ENCODE results near the gene MYPN.
"Not testable (repeated sequence)": the region's sequence is repeated elsewhere in the genome, so short reads cannot be mapped to it uniquely, and the experiment has no call there.

MYPN gene

GRCh38 chr10:68235581-68235980 lies 126.3 kb downstream of the MYPN start:
- H3K4me1 ChIP-seq (ENCODE audit: control insufficient read depth in 2 of 2, insufficient read depth in 2 of 2, low read length in 2 of 2) = peaks cover 0 to 6% of the 10 kb centered on the region in 2 donors
- H3K27me3 ChIP-seq (ENCODE audit: control insufficient read depth in 2 of 2, insufficient read depth in 2 of 2, low read length in 2 of 2) = no peaks in the 10 kb centered on the region
- H3K9me3 ChIP-seq (ENCODE audit: control insufficient read depth in 2 of 2, low read length in 2 of 2) = no peaks in the 10 kb centered on the region
- no peak overlapping the region for H3K9ac ChIP-seq (ENCODE audit: low read depth in 1 of 2, low read length in 2 of 2)
- no peaks in the 10 kb centered on the region for H3K36me3 ChIP-seq (ENCODE audit: control insufficient read depth in 2 of 2, insufficient read depth in 2 of 2, low read length in 2 of 2)
- no peak overlapping the region for H3K27ac ChIP-seq (ENCODE audit: low read depth in 2 of 2, low read length in 2 of 2)
- H3K4me3 ChIP-seq (ENCODE audit: low read length in 2 of 2) = no peak overlapping the region

GRCh38 chr10:68237173-68237572 lies 127.9 kb downstream of the MYPN start:
- H3K9me3 ChIP-seq (ENCODE audit: control insufficient read depth in 2 of 2, low read length in 2 of 2) = no peaks in the 10 kb centered on the region
- no peak overlapping the region for H3K27ac ChIP-seq (ENCODE audit: low read depth in 2 of 2, low read length in 2 of 2)
- H3K4me1 ChIP-seq (ENCODE audit: control insufficient read depth in 2 of 2, insufficient read depth in 2 of 2, low read length in 2 of 2) = no peaks in the 10 kb centered on the region
- no peaks in the 10 kb centered on the region for H3K27me3 ChIP-seq (ENCODE audit: control insufficient read depth in 2 of 2, insufficient read depth in 2 of 2, low read length in 2 of 2)
- H3K4me3 ChIP-seq (ENCODE audit: low read length in 2 of 2) = no peak overlapping the region
- H3K9ac ChIP-seq (ENCODE audit: low read depth in 1 of 2, low read length in 2 of 2) = no peak overlapping the region
- no peaks in the 10 kb centered on the region for H3K36me3 ChIP-seq (ENCODE audit: control insufficient read depth in 2 of 2, insufficient read depth in 2 of 2, low read length in 2 of 2)

GRCh38 chr10:68238371-68238770 lies 129.1 kb downstream of the MYPN start:
- no peak overlapping the region for H3K9ac ChIP-seq (ENCODE audit: low read depth in 1 of 2, low read length in 2 of 2)
- H3K27me3 ChIP-seq (ENCODE audit: control insufficient read depth in 2 of 2, insufficient read depth in 2 of 2, low read length in 2 of 2) = no peaks in the 10 kb centered on the region
- no peaks in the 10 kb centered on the region for H3K4me1 ChIP-seq (ENCODE audit: control insufficient read depth in 2 of 2, insufficient read depth in 2 of 2, low read length in 2 of 2)
- no peak overlapping the region for H3K27ac ChIP-seq (ENCODE audit: low read depth in 2 of 2, low read length in 2 of 2)
- H3K4me3 ChIP-seq (ENCODE audit: low read length in 2 of 2) = no peak overlapping the region
- H3K9me3 ChIP-seq (ENCODE audit: control insufficient read depth in 2 of 2, low read length in 2 of 2) = no peaks in the 10 kb centered on the region
- H3K36me3 ChIP-seq (ENCODE audit: control insufficient read depth in 2 of 2, insufficient read depth in 2 of 2, low read length in 2 of 2) = no peaks in the 10 kb centered on the region

- no peak overlapping the region for H3K27ac ChIP-seq (ENCODE audit: low read depth in 2 of 2, low read length in 2 of 2)
- no peaks in the 10 kb centered on the region for H3K36me3 ChIP-seq (ENCODE audit: control insufficient read depth in 2 of 2, insufficient read depth in 2 of 2, low read length in 2 of 2)
- H3K9ac ChIP-seq (ENCODE audit: low read depth in 1 of 2, low read length in 2 of 2) = no peak overlapping the region
- H3K4me1 ChIP-seq (ENCODE audit: control insufficient read depth in 2 of 2, insufficient read depth in 2 of 2, low read length in 2 of 2) = no peaks in the 10 kb centered on the region
- no peak overlapping the region for H3K4me3 ChIP-seq (ENCODE audit: low read length in 2 of 2)
- H3K9me3 ChIP-seq (ENCODE audit: control insufficient read depth in 2 of 2, low read length in 2 of 2) = no peaks in the 10 kb centered on the region
- H3K27me3 ChIP-seq (ENCODE audit: control insufficient read depth in 2 of 2, insufficient read depth in 2 of 2, low read length in 2 of 2) = no peaks in the 10 kb centered on the region
These were observed 129.8 kb downstream of the MYPN start for GRCh38 chr10:68239069-68239468.

GRCh38 chr10:68239596-68240150 lies 130.4 kb downstream of the MYPN start:
- no peaks in the 10 kb centered on the region for H3K9me3 ChIP-seq (ENCODE audit: control insufficient read depth in 2 of 2, low read length in 2 of 2)
- no peak overlapping the region for H3K9ac ChIP-seq (ENCODE audit: low read depth in 1 of 2, low read length in 2 of 2)
- no peaks in the 10 kb centered on the region for H3K4me1 ChIP-seq (ENCODE audit: control insufficient read depth in 2 of 2, insufficient read depth in 2 of 2, low read length in 2 of 2)
- no peak overlapping the region for H3K27ac ChIP-seq (ENCODE audit: low read depth in 2 of 2, low read length in 2 of 2)
- no peaks in the 10 kb centered on the region for H3K36me3 ChIP-seq (ENCODE audit: control insufficient read depth in 2 of 2, insufficient read depth in 2 of 2, low read length in 2 of 2)
- no peak overlapping the region for H3K4me3 ChIP-seq (ENCODE audit: low read length in 2 of 2)
- no peaks in the 10 kb centered on the region for H3K27me3 ChIP-seq (ENCODE audit: control insufficient read depth in 2 of 2, insufficient read depth in 2 of 2, low read length in 2 of 2)

GRCh38 chr10:68242051-68242450 lies 132.8 kb downstream of the MYPN start:
- Histone ChIP-seq H3K9ac (ENCODE audit: low read depth in 1 of 2, low read length in 2 of 2) (no peak overlapping the region), H3K4me1 (ENCODE audit: control insufficient read depth in 2 of 2, insufficient read depth in 2 of 2, low read length in 2 of 2) (no peaks in the 10 kb centered on the region), H3K27me3 (ENCODE audit: control insufficient read depth in 2 of 2, insufficient read depth in 2 of 2, low read length in 2 of 2) (no peaks in the 10 kb centered on the region), H3K9me3 (ENCODE audit: control insufficient read depth in 2 of 2, low read length in 2 of 2) (no peaks in the 10 kb centered on the region), H3K27ac (ENCODE audit: low read depth in 2 of 2, low read length in 2 of 2) (no peak overlapping the region), H3K4me3 (ENCODE audit: low read length in 2 of 2) (no peak overlapping the region), H3K36me3 (ENCODE audit: control insufficient read depth in 2 of 2, insufficient read depth in 2 of 2, low read length in 2 of 2) (no peaks in the 10 kb centered on the region)

- not testable (repeated sequence) for H3K36me3 ChIP-seq (ENCODE audit: control insufficient read depth in 2 of 2, insufficient read depth in 2 of 2, low read length in 2 of 2); H3K27me3 ChIP-seq (ENCODE audit: control insufficient read depth in 2 of 2, insufficient read depth in 2 of 2, low read length in 2 of 2); H3K4me1 ChIP-seq (ENCODE audit: control insufficient read depth in 2 of 2, insufficient read depth in 2 of 2, low read length in 2 of 2); H3K4me3 ChIP-seq (ENCODE audit: low read length in 2 of 2); H3K9me3 ChIP-seq (ENCODE audit: control insufficient read depth in 2 of 2, low read length in 2 of 2); H3K9ac ChIP-seq (ENCODE audit: low read depth in 1 of 2, low read length in 2 of 2); H3K27ac ChIP-seq (ENCODE audit: low read depth in 2 of 2, low read length in 2 of 2)
These were observed 137.1 kb downstream of the MYPN start for GRCh38 chr10:68246397-68246796.

- H3K36me3 ChIP-seq (ENCODE audit: control insufficient read depth in 2 of 2, insufficient read depth in 2 of 2, low read length in 2 of 2) = no peaks in the 10 kb centered on the region
- no peak overlapping the region for H3K9ac ChIP-seq (ENCODE audit: low read depth in 1 of 2, low read length in 2 of 2)
- no peaks in the 10 kb centered on the region for H3K27me3 ChIP-seq (ENCODE audit: control insufficient read depth in 2 of 2, insufficient read depth in 2 of 2, low read length in 2 of 2)
- no peak overlapping the region for H3K4me3 ChIP-seq (ENCODE audit: low read length in 2 of 2)
- no peaks in the 10 kb centered on the region for H3K4me1 ChIP-seq (ENCODE audit: control insufficient read depth in 2 of 2, insufficient read depth in 2 of 2, low read length in 2 of 2)
- no peaks in the 10 kb centered on the region for H3K9me3 ChIP-seq (ENCODE audit: control insufficient read depth in 2 of 2, low read length in 2 of 2)
- no peak overlapping the region for H3K27ac ChIP-seq (ENCODE audit: low read depth in 2 of 2, low read length in 2 of 2)
These were observed 138.6 kb downstream of the MYPN start for GRCh38 chr10:68247931-68248330.

- no peaks in the 10 kb centered on the region for H3K27me3 ChIP-seq (ENCODE audit: control insufficient read depth in 2 of 2, insufficient read depth in 2 of 2, low read length in 2 of 2)
- no peak overlapping the region for H3K9ac ChIP-seq (ENCODE audit: low read depth in 1 of 2, low read length in 2 of 2)
- H3K27ac ChIP-seq (ENCODE audit: low read depth in 2 of 2, low read length in 2 of 2) = no peak overlapping the region
- no peaks in the 10 kb centered on the region for H3K9me3 ChIP-seq (ENCODE audit: control insufficient read depth in 2 of 2, low read length in 2 of 2)
- H3K4me1 ChIP-seq (ENCODE audit: control insufficient read depth in 2 of 2, insufficient read depth in 2 of 2, low read length in 2 of 2) = no peaks in the 10 kb centered on the region
- H3K36me3 ChIP-seq (ENCODE audit: control insufficient read depth in 2 of 2, insufficient read depth in 2 of 2, low read length in 2 of 2) = no peaks in the 10 kb centered on the region
- no peak overlapping the region for H3K4me3 ChIP-seq (ENCODE audit: low read length in 2 of 2)
These were observed 140.0 kb downstream of the MYPN start for GRCh38 chr10:68249297-68249696.

- Histone ChIP-seq H3K4me1 (ENCODE audit: control insufficient read depth in 2 of 2, insufficient read depth in 2 of 2, low read length in 2 of 2) (no peaks in the 10 kb centered on the region), H3K36me3 (ENCODE audit: control insufficient read depth in 2 of 2, insufficient read depth in 2 of 2, low read length in 2 of 2) (no peaks in the 10 kb centered on the region), H3K4me3 (ENCODE audit: low read length in 2 of 2) (no peak overlapping the region), H3K9ac (ENCODE audit: low read depth in 1 of 2, low read length in 2 of 2) (no peak overlapping the region), H3K27me3 (ENCODE audit: control insufficient read depth in 2 of 2, insufficient read depth in 2 of 2, low read length in 2 of 2) (no peaks in the 10 kb centered on the region), H3K27ac (ENCODE audit: low read depth in 2 of 2, low read length in 2 of 2) (no peak overlapping the region), H3K9me3 (ENCODE audit: control insufficient read depth in 2 of 2, low read length in 2 of 2) (no peaks in the 10 kb centered on the region)
These were observed 141.9 kb downstream of the MYPN start for GRCh38 chr10:68251151-68251550.
